Endothelial cell of umbilical vein (primary cell): ENCODE results near the gene PLPPR4. TPM values are rescaled to one million over a fixed set of nuclear protein-coding genes. Genes with fewer than 3 reads are reported as not detected.

Experiments
- BruUV-seq: library from RNA; stranded (reverse); fragments of 400-500 nt; replicated peaks from 2 replicates; lab custom pipeline; 2021; lab: Mats Ljungman, UMichigan
- CTCF ChIA-PET: fragments of 300-600, 350-600 bp; sonication (Branson Sonifier 250); formaldehyde crosslinking; loops from one replicate; lab custom pipeline; 2021; ENCODE audit warnings: antibody characterized with exemption, inconsistent platforms; lab: Charles Lee
- POLR2A ChIA-PET: fragments of 300-600, 350-600 bp; sonication (Branson Sonifier 250); formaldehyde crosslinking; loops from one replicate; lab custom pipeline; 2021; ENCODE audit warnings: antibody characterized with exemption, inconsistent platforms; lab: Charles Lee
- DNase-seq: peaks from one replicate; pipeline ENCODE4 v3.0.0-alpha.2; 2011; ENCODE audit warnings: low read depth, low spot score
- FAIRE-seq: peaks from 2 replicates; lab custom pipeline; 2011; peaks lifted over from hg19 to GRCh38; lab: Jason Lieb, UNC
- H2AFZ ChIP-seq: 2 replicates; pipeline ENCODE4 v1.6.0; 2012; ENCODE audit warnings: low read depth, low read length, control low read depth, inconsistent platforms
- H3K27ac ChIP-seq: 2 replicates; pipeline ENCODE4 v1.5.1; 2011; ENCODE audit warnings: low read depth, mild to moderate bottlenecking, control low read depth, low read length, moderate library complexity; ENCODE audit not compliant: insufficient read depth
- H3K27me3 ChIP-seq, 2 experiments: 2 replicates each; pipeline versions ENCODE4 v1.6.0 to v1.6.1; 2011; ENCODE audit warnings: low read length in 2 of 2, mixed read lengths in 1 of 2; ENCODE audit not compliant: control insufficient read depth in 2 of 2, insufficient read depth in 2 of 2
- H3K36me3 ChIP-seq, 2 experiments: 2 replicates in 1 of 2; 3 replicates in 1 of 2; pipeline ENCODE4 v1.5.1; 2011; ENCODE audit warnings: low read length in 2 of 2, mild to moderate bottlenecking in 1 of 2, moderate library complexity in 1 of 2; ENCODE audit not compliant: control insufficient read depth in 2 of 2, insufficient read depth in 2 of 2; ENCODE audit errors: extremely low read depth in 1 of 2
- H3K4me1 ChIP-seq: 3 replicates; pipeline ENCODE4 v1.5.1; 2011; ENCODE audit warnings: mild to moderate bottlenecking, low read length; ENCODE audit not compliant: control insufficient read depth, insufficient read depth; ENCODE audit errors: extremely low read depth
- H3K4me2 ChIP-seq: 2 replicates; pipeline ENCODE4 v1.6.1; 2011; ENCODE audit warnings: low read length, control low read depth, mixed read lengths; ENCODE audit not compliant: insufficient read depth
- H3K4me3 ChIP-seq, 3 experiments: fragments of 200-600 bp in 1 of 3; sonication (generic), shearing (Covaris generic) in 1 of 3; replicated peaks in 1 of 3; 2 replicates each; pipeline ENCODE4 v1.5.1; 2011 to 2016; ENCODE audit warnings: control low read depth in 3 of 3, low read length in 3 of 3, mild to moderate bottlenecking in 2 of 3, inconsistent platforms in 1 of 3, low read depth in 1 of 3, moderate library complexity in 1 of 3; ENCODE audit not compliant: insufficient read depth in 1 of 3
- H3K79me2 ChIP-seq: 2 replicates; pipeline ENCODE4 v1.6.0; 2012; ENCODE audit warnings: low read length, inconsistent platforms; ENCODE audit not compliant: control insufficient read depth, insufficient read depth
- H3K9ac ChIP-seq: replicated peaks from 2 replicates; pipeline ENCODE3; 2011; ENCODE audit warnings: low read length, control low read depth; ENCODE audit not compliant: insufficient read depth; ENCODE audit errors: extremely low read depth
- H3K9me1 ChIP-seq: replicated peaks from 3 replicates; pipeline ENCODE4 v1.6.0; 2011; ENCODE audit warnings: mild to moderate bottlenecking, low read length; ENCODE audit not compliant: control insufficient read depth, insufficient read depth; ENCODE audit errors: extremely low read depth
- H3K9me3 ChIP-seq: replicated peaks from 2 replicates; pipeline ENCODE4 v1.5.1; 2012; ENCODE audit warnings: low read length, inconsistent platforms; ENCODE audit not compliant: control insufficient read depth, insufficient read depth
- H4K20me1 ChIP-seq: replicated peaks from 2 replicates; pipeline ENCODE3; 2011; ENCODE audit warnings: mild to moderate bottlenecking, low read length; ENCODE audit not compliant: control insufficient read depth, insufficient read depth; ENCODE audit errors: extremely low read depth
- CTCF ChIP-seq, 2 donors: IDR thresholded peaks; 1 replicate in 1 of 2; 2 replicates in 1 of 2; pipeline ENCODE4 v1.5.1; 2011; ENCODE audit warnings: low read length in 2 of 2, mild to moderate bottlenecking in 2 of 2, moderate library complexity in 2 of 2, control low read depth in 1 of 2, inconsistent platforms in 1 of 2, low read depth in 1 of 2; ENCODE audit not compliant: insufficient read depth in 1 of 2; ENCODE audit errors: extremely low read depth in 1 of 2
- EZH2 ChIP-seq: IDR thresholded peaks from 2 replicates; pipeline ENCODE4 v1.6.1; 2012; ENCODE audit warnings: borderline replicate concordance, low read depth, mild to moderate bottlenecking, moderate library complexity, low read length, inconsistent platforms; ENCODE audit not compliant: severe bottlenecking
- FOS ChIP-seq: IDR thresholded peaks from 2 replicates; pipeline ENCODE4 v1.6.1; 2011; ENCODE audit warnings: mild to moderate bottlenecking, low read length, moderate library complexity, borderline replicate concordance; ENCODE audit not compliant: insufficient read depth
- GATA2 ChIP-seq: IDR thresholded peaks from 2 replicates; pipeline ENCODE4 v1.7.0; 2011; ENCODE audit warnings: low read depth, mild to moderate bottlenecking, moderate library complexity, mixed read lengths, low read length; ENCODE audit not compliant: insufficient read length, insufficient read depth
- JUN ChIP-seq: IDR thresholded peaks from 2 replicates; pipeline ENCODE4 v1.6.1; 2011; ENCODE audit warnings: borderline replicate concordance, low read depth; ENCODE audit not compliant: insufficient read length, insufficient read depth
- MAX ChIP-seq: IDR thresholded peaks from 2 replicates; pipeline ENCODE4 v1.6.1; 2011; ENCODE audit not compliant: insufficient read depth, insufficient read length
- MYC ChIP-seq: IDR thresholded peaks from one replicate; pipeline ENCODE4 v1.6.1; 2011; ENCODE audit warnings: mild to moderate bottlenecking, low read depth, low read length
- POLR2A ChIP-seq: IDR thresholded peaks from 2 replicates; pipeline ENCODE4 v1.6.1; 2012; ENCODE audit warnings: low read depth, mild to moderate bottlenecking, control low read depth, low read length
- POLR2AphosphoS5 ChIP-seq: IDR thresholded peaks from 2 replicates; pipeline ENCODE4 v1.6.1; 2012; ENCODE audit warnings: low read depth, mild to moderate bottlenecking, control low read depth, low read length, moderate library complexity; ENCODE audit not compliant: insufficient read depth
- dilution Hi-C: fragments of 300-500 bp; cut with MboI; formaldehyde crosslinking; loops from one replicate; pipeline ENCODE4 v1.15.0; 2019; ENCODE audit warnings: low sequenced_read_pairs; ENCODE audit not compliant: extremely low pct_ligation_motif_present
- intact Hi-C: fragments of 100-400 bp; cut with micrococcal nuclease; formaldehyde crosslinking; loops from one replicate; pipeline ENCODE4 v1.10.0; 2022
- polyA plus RNA-seq, 4 experiments: library from polyadenylated mRNA; depleted of rRNA in 3 of 4; stranded (reverse) in 3 of 4; unstranded in 1 of 4; fragments of >200 nt; gene quantifications; 2 replicates each; pipeline versions ENCODE4 v1.2.1 to v1.2.3, GENCODE V29; 2011 to 2012; ENCODE audit warnings: missing spikeins in 1 of 4
- total RNA-seq: library from RNA; stranded (reverse); gene quantifications from 2 replicates; pipeline ENCODE4 v1.2.3, GENCODE V29; 2021

PLPPR4 gene
- total and polyA plus RNA-seq, 2 donors (not counting 3 experiments of a cell fraction or from before 2014, with no cell fraction given), result not detected

- Histone ChIP-seq H3K4me3 (no peak overlapping the region), H3K9me1 (no peaks in the 10 kb centered on the region), H3K4me1 (no peaks in the 10 kb centered on the region), H3K36me3 (no peaks in the 10 kb centered on the region), H2AFZ (no peak overlapping the region), H3K27ac (no peak overlapping the region), H4K20me1 (no peaks in the 10 kb centered on the region), H3K79me2 (no peaks in the 10 kb centered on the region), H3K27me3 (peaks cover 22 to 37% of the 10 kb centered on the region in 2 experiments), H3K9ac (no peak overlapping the region), H3K4me2 (no peak overlapping the region), H3K9me3 (no peaks in the 10 kb centered on the region)
- TF ChIP-seq POLR2A, result no peak
- POLR2A ChIA-PET, result no interaction called here
- FAIRE-seq (no peak), DNase-seq (peak; percentile 4)
- CTCF ChIA-PET, result no interaction called here
- BruUV-seq, result no TSS peak
- intact Hi-C loops, result no loop called here
- dilution Hi-C loops, result no loop called here
These were observed 3.7 kb downstream of the PLPPR4 start for GRCh38 chr1:99268021-99268420.

DNA sequence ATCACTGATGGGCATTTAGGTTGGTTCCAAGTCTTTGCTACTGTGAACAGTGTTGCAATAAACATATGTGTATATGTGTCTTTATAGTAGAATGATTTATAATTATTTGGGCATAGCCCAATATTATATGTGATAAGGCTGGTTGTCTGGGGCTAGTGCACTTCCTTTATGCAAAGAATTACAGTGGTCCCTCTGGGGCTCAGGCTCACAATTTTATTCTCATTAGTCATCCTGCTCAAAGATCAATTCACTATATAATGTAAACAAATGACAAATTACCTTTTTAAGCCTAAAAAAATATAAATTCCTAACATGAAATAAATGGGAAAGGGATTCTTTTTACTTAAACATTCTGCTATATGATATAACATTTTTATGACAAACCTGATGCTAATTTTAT, 5.0 kb downstream of the PLPPR4 start:
- TF ChIP-seq MAX (no peak), CTCF (IDR thresholded peaks at IDR 0.05; ENCODE audit: extremely low read depth in 1 of 2, insufficient read depth in 1 of 2, low read depth in 1 of 2, low read length in 2 of 2) (no peak), GATA2 (no peak), MYC (no peak), POLR2AphosphoS5 (no peak), POLR2A (no peak), JUN (no peak), EZH2 (no peak), FOS (no peak)
- Histone ChIP-seq H3K79me2 (no peaks in the 10 kb centered on the region), H3K9ac (no peak overlapping the region), H4K20me1 (no peaks in the 10 kb centered on the region), H3K4me1 (no peaks in the 10 kb centered on the region), H3K9me3 (no peaks in the 10 kb centered on the region), H3K36me3 (no peaks in the 10 kb centered on the region), H3K4me2 (no peak overlapping the region), H3K9me1 (no peaks in the 10 kb centered on the region), H3K27ac (no peak overlapping the region), H3K4me3 (no peak overlapping the region), H2AFZ (no peak overlapping the region), H3K27me3 (peaks cover 10 to 29% of the 10 kb centered on the region in 2 experiments)
- ChIA-PET POLR2A (no interaction called here), CTCF (no interaction called here)
- BruUV-seq, result no TSS peak
- DNase-seq (no peak), FAIRE-seq (no peak)
- intact Hi-C loops, result no loop called here
- dilution Hi-C loops, result no loop called here
